ENCODE results near the gene GTF2IRD1.

- TF ChIP-seq PBX3 (IDR thresholded peaks at IDR 0.05) (no peak), CTCF (IDR thresholded peaks at IDR 0.05) (no peak), USF2 (IDR thresholded peaks at IDR 0.05; ENCODE audit: borderline replicate concordance, low read depth, low read length) (no peak), MXI1 (IDR thresholded peaks at IDR 0.05; ENCODE audit: low read depth, low read length) (no peak), FOXJ3 (CRISPR knock-in tag; IDR thresholded peaks at IDR 0.05) (no peak), EP300 (IDR thresholded peaks at IDR 0.05; ENCODE audit: borderline replicate concordance in 1 of 2, low read depth in 1 of 2, low read length in 1 of 2) (no peak)
These were observed 126.3 kb downstream of the GTF2IRD1 start for GRCh38 chr7:74579800-74580685.
